ENCODE measurements around the gene ZDHHC11.

DNA sequence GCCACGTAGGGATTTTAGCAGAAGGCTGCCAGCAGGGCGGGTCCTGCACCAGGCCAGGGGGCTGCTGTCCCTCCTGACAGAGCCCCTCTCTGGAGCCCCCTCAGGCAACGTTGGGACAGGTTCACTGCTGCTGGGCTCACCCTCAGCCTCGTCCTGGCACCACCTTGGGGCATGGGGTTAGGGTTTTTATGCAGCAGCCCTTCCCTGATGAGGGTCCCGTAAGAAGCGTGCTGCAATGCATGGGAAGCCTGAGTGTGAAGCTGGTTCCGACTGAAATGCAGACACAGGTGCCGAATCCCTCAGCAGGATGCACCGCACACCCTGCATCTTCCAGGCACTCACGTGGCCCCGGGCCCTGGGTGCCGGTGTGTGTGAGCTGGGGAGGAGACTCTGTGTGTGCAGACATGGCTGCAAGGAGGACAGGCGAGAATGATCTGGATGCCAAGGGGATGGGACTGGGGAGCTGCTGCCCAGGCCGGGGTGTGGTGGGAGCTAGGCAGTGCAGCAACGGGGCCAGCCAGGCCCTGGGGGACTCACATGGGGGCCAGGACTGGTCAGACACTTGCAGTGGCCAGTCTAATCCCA lies 93.3 kb downstream of the ZDHHC11 start:
- no peak for TF ChIP-seq FOSL1 (IDR thresholded peaks at IDR 0.05; ENCODE audit: low read depth)
- TF ChIP-seq EZH2phosphoT487 (IDR thresholded peaks at IDR 0.05; ENCODE audit: borderline replicate concordance) = no peak
- TF ChIP-seq CTCF (IDR thresholded peaks at IDR 0.05 in 2 of 3, conservative IDR thresholded peaks at IDR 0.05 in 1 of 3; ENCODE audit: borderline replicate concordance in 1 of 3, insufficient read depth in 1 of 3, low read depth in 2 of 3, low read length in 2 of 3) = no peak
- no peak for TF ChIP-seq EZH2 (IDR thresholded peaks at IDR 0.05)
- TF ChIP-seq POLR2A (IDR thresholded peaks at IDR 0.05; ENCODE audit: borderline replicate concordance, extremely low read depth, insufficient read depth, insufficient read length) = no peak
- TF ChIP-seq MAX (IDR thresholded peaks at IDR 0.05) = no peak
- no peak for TF ChIP-seq POLR2AphosphoS5 (IDR thresholded peaks at IDR 0.05; ENCODE audit: low read depth, low read length)
